HG03175 (cell line): ENCODE data around the gene C6orf132.
"Not testable (repeated sequence)": the region's sequence is repeated elsewhere in the genome, so short reads cannot be mapped to it uniquely, and the experiment has no call there.

ENCODE experiments used
- ATAC-seq: cut with Tn5 transposase; IDR thresholded peaks from one replicate; pipeline ENCODE4 v1.9.1; 2021; ENCODE audit warnings: mild to moderate bottlenecking, moderate library complexity; ENCODE audit not compliant: unreplicated experiment

Gene C6orf132

GRCh38 chr6:42142118-42142835 lies at the start of gene C6orf132:
Gene C6orf132 (minus strand): TSS chr6:42142620. CDS start chr6:42142444, 176 bp downstream.
- no peak for ATAC-seq

- ATAC-seq = no peak
These were observed 48.2 kb upstream of the C6orf132 start for GRCh38 chr6:42190554-42191183.

- ATAC-seq = no peak
These were observed 46.0 kb upstream of the C6orf132 start for GRCh38 chr6:42188406-42188805.

DNA sequence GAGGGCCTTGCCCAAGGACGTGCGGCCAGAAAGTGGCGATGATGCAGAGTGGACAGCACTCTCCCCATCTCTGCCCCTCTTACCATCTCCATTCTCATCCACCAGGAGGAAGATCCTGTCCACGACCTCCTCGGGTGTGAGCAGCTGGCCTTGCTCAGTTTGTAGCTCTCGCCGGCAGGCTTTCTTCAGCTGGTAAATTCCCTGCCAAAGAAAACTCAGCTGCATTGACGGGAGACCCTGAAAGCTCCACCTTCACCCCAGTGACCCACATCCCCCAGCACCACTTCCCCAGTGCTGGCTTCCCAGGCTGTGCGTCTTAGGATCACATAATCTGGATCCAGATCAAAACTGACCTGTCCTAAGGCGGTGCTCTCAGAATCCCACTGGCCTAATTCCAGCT lies 43.2 kb upstream of the C6orf132 start:
- no peak for ATAC-seq

- no peak for ATAC-seq
These were observed 42.1 kb upstream of the C6orf132 start for GRCh38 chr6:42184475-42184874.

GRCh38 chr6:42182101-42182500 lies 39.7 kb upstream of the C6orf132 start:
- no peak for ATAC-seq

DNA sequence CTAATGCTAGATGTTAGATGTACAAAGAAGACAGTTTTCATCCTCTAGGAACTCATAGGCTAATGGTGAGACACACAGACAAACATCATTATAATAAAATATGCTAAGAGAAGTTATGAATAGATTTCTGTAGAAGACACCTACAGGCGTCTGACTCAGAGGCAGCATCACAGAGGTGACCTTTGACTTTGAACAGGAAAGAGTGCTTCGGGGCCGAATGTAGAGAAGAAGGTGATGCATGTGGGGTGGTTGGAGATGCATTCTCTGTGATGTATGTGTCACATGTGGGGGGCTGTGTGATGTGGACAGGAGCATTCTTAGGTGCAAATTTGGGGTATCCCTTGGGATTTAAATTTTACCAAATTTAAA lies 37.5 kb upstream of the C6orf132 start:
- no peak for ATAC-seq

GRCh38 chr6:42179261-42179944 lies 37.0 kb upstream of the C6orf132 start:
- ATAC-seq = no peak

GRCh38 chr6:42177514-42178364 lies 35.3 kb upstream of the C6orf132 start:
- ATAC-seq = no peak

DNA sequence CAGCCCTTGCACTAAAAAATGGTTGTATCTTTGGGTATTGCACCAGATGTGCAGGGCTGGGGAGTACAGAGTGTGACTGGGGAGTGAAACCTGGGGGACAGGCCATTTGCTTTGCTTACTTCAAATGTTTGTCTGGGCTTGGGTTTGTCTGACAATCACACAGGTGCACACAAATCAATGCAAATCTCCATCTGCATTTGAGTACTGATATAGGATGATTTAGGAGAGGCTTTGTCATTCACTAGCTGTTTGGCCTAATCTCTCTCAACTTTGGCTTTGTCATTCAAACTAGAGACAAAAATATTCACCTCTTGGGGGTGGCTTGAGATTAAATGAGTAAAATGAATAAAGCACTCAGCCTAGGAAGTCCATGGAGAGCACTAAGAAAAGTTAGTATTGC lies 34.6 kb upstream of the C6orf132 start:
- no peak for ATAC-seq

- no peak for ATAC-seq
These were observed 33.4 kb upstream of the C6orf132 start for GRCh38 chr6:42175860-42176259.

- ATAC-seq = no peak
These were observed 30.7 kb upstream of the C6orf132 start, which contains the start of gene GUCA1A for GRCh38 chr6:42173101-42173500. Gene GUCA1A (plus strand): TSS chr6:42173364. CDS start chr6:42173614, 250 bp downstream.

- no peak for ATAC-seq
These were observed 29.6 kb upstream of the C6orf132 start for GRCh38 chr6:42171813-42172581.

DNA sequence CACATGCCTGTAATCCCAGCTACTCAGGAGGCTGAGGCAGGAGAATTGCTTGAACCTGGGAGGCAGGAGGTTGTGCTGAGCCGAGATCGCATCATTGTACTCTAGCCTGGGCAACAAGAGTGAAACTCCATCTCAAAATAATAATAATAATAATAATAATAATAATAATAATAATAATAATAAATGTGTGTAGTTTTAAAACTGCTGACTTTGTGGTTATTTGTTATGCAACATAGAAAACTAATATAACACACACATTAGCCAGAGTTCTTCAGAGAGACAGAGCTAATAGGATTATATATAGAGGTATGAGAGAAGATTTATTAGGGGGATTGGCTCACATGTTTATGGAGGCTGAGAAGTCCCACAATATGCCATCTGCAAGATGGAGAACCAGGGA lies 27.4 kb upstream of the C6orf132 start:
- ATAC-seq = not testable (repeated sequence)

- ATAC-seq = no peak
These were observed 26.2 kb upstream of the C6orf132 start for GRCh38 chr6:42168650-42169049.

GRCh38 chr6:42166444-42167141 lies 24.2 kb upstream of the C6orf132 start:
- no peak for ATAC-seq

GRCh38 chr6:42165016-42165415 lies 22.6 kb upstream of the C6orf132 start:
- no peak for ATAC-seq

DNA sequence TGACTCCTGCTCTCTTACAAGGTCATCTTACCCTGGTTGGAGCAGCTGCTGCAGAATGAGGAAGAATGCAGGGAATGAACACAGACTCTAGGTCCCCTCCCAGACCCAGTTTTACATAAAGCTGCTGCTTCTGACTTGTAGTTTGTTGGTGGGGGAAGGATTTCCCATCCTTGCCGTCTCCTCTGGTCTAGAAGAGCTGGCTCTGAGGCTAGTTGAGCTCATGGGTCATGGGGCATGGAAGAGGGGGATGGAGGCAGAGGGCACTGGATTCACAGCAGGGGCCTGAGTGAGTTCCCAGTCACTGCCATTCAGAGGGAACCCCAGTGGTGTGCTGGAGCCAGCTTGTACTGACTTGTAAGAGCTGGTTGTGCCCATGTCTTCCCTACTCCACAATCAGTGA lies 21.6 kb upstream of the C6orf132 start:
- ATAC-seq = no peak

DNA sequence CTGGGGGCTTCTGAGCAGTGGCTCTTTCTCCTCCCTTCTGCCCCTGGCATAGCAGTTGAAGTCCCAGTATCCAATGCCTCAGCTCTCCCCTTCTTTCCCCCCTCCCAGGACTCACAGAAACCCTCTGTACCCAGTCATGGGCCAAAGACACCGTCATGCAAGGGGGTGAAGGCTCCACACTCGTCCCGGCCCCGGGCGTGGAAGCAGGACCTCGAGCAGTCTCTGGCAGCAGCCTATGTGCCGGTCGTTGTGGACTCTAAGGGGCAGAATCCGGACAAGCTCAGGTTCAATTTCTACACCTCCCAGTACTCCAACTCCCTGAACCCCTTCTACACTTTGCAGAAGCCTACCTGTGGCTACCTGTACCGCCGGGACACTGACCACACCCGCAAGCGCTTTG lies 20.4 kb upstream of the C6orf132 start:
- no peak for ATAC-seq

- ATAC-seq = no peak
These were observed 20.0 kb upstream of the C6orf132 start for GRCh38 chr6:42162384-42162783.
